Keratinocyte (primary cell): ENCODE data around the gene PYGB. TPM values are rescaled to one million over a fixed set of nuclear protein-coding genes. Genes with fewer than 3 reads are reported as not detected.

ENCODE experiments used
- DNase-seq: peaks from one replicate; pipeline ENCODE4 v3.0.0-alpha.2; 2011; ENCODE audit warnings: low read depth, missing footprints, low spot score
- FAIRE-seq: peaks from 2 replicates; lab custom pipeline; 2011; peaks lifted over from hg19 to GRCh38; lab: Jason Lieb, UNC
- H2AFZ ChIP-seq: 2 replicates; pipeline ENCODE4 v1.6.0; 2012; ENCODE audit warnings: low read length, control low read depth, inconsistent platforms; ENCODE audit not compliant: control insufficient read depth
- H3K27ac ChIP-seq: 2 replicates; pipeline ENCODE4 v1.5.1; 2011; ENCODE audit warnings: low read length; ENCODE audit not compliant: control insufficient read depth, insufficient read depth
- H3K27me3 ChIP-seq: 3 replicates; pipeline ENCODE4 v1.6.0; 2011; ENCODE audit warnings: low read length; ENCODE audit not compliant: control insufficient read depth, insufficient read depth; ENCODE audit errors: extremely low read depth
- H3K36me3 ChIP-seq, 2 experiments: 2 replicates in 1 of 2; 3 replicates in 1 of 2; pipeline ENCODE4 v1.5.1; 2011; ENCODE audit warnings: low read length in 2 of 2, mild to moderate bottlenecking in 1 of 2; ENCODE audit not compliant: control insufficient read depth in 2 of 2, insufficient read depth in 2 of 2; ENCODE audit errors: extremely low read depth in 1 of 2
- H3K4me1 ChIP-seq: 3 replicates; pipeline ENCODE4 v1.5.1; 2011; ENCODE audit warnings: low read length; ENCODE audit not compliant: control insufficient read depth, insufficient read depth; ENCODE audit errors: extremely low read depth
- H3K4me2 ChIP-seq: 3 replicates; pipeline ENCODE4 v1.6.0; 2011; ENCODE audit warnings: low read depth, low read length; ENCODE audit not compliant: control insufficient read depth, insufficient read depth; ENCODE audit errors: extremely low read depth
- H3K4me3 ChIP-seq, 3 experiments: fragments of 200-600 bp in 1 of 3; sonication (generic) in 1 of 3; 2 replicates in 2 of 3; 3 replicates in 1 of 3; pipeline ENCODE4 v1.5.1; 2011 to 2016; ENCODE audit warnings: low read length in 3 of 3, mild to moderate bottlenecking in 3 of 3, control low read depth in 2 of 3, inconsistent platforms in 1 of 3, low read depth in 1 of 3, mixed read lengths in 1 of 3, mixed run types in 1 of 3, moderate library complexity in 1 of 3; ENCODE audit not compliant: control insufficient read depth in 2 of 3, insufficient read depth in 2 of 3; ENCODE audit errors: extremely low read depth in 1 of 3
- H3K79me2 ChIP-seq: 2 replicates; pipeline ENCODE4 v1.6.0; 2012; ENCODE audit warnings: low read length; ENCODE audit not compliant: control insufficient read depth, insufficient read depth
- H3K9ac ChIP-seq: 3 replicates; pipeline ENCODE4 v1.6.0; 2011; ENCODE audit warnings: low read length; ENCODE audit not compliant: control insufficient read depth, insufficient read depth; ENCODE audit errors: extremely low read depth
- H3K9me1 ChIP-seq: 3 replicates; pipeline ENCODE4 v1.6.0; 2011; ENCODE audit warnings: low read length; ENCODE audit not compliant: control insufficient read depth, insufficient read depth; ENCODE audit errors: extremely low read depth
- H3K9me3 ChIP-seq: 2 replicates; pipeline ENCODE4 v1.5.1; 2012; ENCODE audit warnings: low read depth, low read length; ENCODE audit not compliant: control insufficient read depth
- H4K20me1 ChIP-seq: 3 replicates; pipeline ENCODE4 v1.6.0; 2011; ENCODE audit warnings: low read length; ENCODE audit not compliant: control insufficient read depth, insufficient read depth; ENCODE audit errors: extremely low read depth
- CTCF ChIP-seq, 3 experiments: IDR thresholded peaks in 1 of 3; conservative IDR thresholded peaks in 1 of 3; optimal IDR thresholded peaks in 1 of 3; 2 replicates in 2 of 3; 3 replicates in 1 of 3; pipeline versions ENCODE3 to v1.5.1; 2011; ENCODE audit warnings: low read length in 3 of 3, mild to moderate bottlenecking in 3 of 3, moderate library complexity in 2 of 3, control low read depth in 1 of 3, inconsistent platforms in 1 of 3; ENCODE audit not compliant: insufficient read depth in 2 of 3; ENCODE audit errors: extremely low read depth in 1 of 3
- EZH2 ChIP-seq: IDR thresholded peaks from one replicate; pipeline ENCODE4 v1.6.1; 2012; ENCODE audit warnings: inconsistent platforms, mild to moderate bottlenecking, low read length, moderate library complexity
- dilution Hi-C: fragments of 300-500 bp; cut with MboI; formaldehyde crosslinking; loops from one replicate; pipeline ENCODE4 v1.7.0; 2020; ENCODE audit warnings: low sequenced_read_pairs; ENCODE audit not compliant: extremely low pct_ligation_motif_present
- polyA plus RNA-seq, 5 experiments: library from polyadenylated mRNA; depleted of rRNA in 3 of 5; stranded (reverse) in 3 of 5; stranded (forward) in 1 of 5; unstranded in 1 of 5; fragments of >200 nt; gene quantifications; 1 replicate in 1 of 5; 2 replicates in 3 of 5; 3 replicates in 1 of 5; pipeline versions ENCODE4 v1.2.1 to v1.2.3, GENCODE V29; 2011 to 2012; ENCODE audit warnings: missing spikeins in 2 of 5, low read depth in 1 of 5, low replicate concordance in 1 of 5

The PYGB gene
- polyA plus RNA-seq, 1 donor (not counting 4 experiments of a cell fraction or from before 2014, with no cell fraction given), result 78.3 TPM

GRCh38 chr20:25244976-25245375, 2.9 kb upstream of the PYGB start:
- Histone ChIP-seq H3K9me3 (peaks cover 2% of the 10 kb centered on the region), H3K4me2 (no peak overlapping the region), H3K79me2 (peaks cover 20% of the 10 kb centered on the region), H3K27ac (no peak overlapping the region), H3K4me1 (peaks cover 23% of the 10 kb centered on the region), H4K20me1 (peaks cover 13% of the 10 kb centered on the region), H2AFZ (no peak overlapping the region), H3K9me1 (no peaks in the 10 kb centered on the region), H3K27me3 (no peaks in the 10 kb centered on the region), H3K9ac (no peak overlapping the region), H3K36me3 (peaks cover under 1 to 4% of the 10 kb centered on the region in 2 experiments), H3K4me3 (no peak overlapping the region)
- TF ChIP-seq CTCF (optimal IDR thresholded peaks at IDR 0.05 in 1 of 3, IDR thresholded peaks at IDR 0.05 in 1 of 3, conservative IDR thresholded peaks at IDR 0.05 in 1 of 3; ENCODE audit: extremely low read depth in 1 of 3, insufficient read depth in 2 of 3, low read length in 3 of 3) (no peak), EZH2 (no peak)
- dilution Hi-C loops, result no loop called here
- FAIRE-seq (no peak), DNase-seq (no peak)

- Histone ChIP-seq H3K4me1 (peaks cover 28% of the 10 kb centered on the region), H3K9ac (no peak overlapping the region), H3K36me3 (peaks cover 5 to 6% of the 10 kb centered on the region in 2 experiments), H3K4me2 (no peak overlapping the region), H4K20me1 (peaks cover 18% of the 10 kb centered on the region), H3K9me1 (peaks cover 3% of the 10 kb centered on the region), H3K27me3 (no peaks in the 10 kb centered on the region), H3K9me3 (peaks cover 2% of the 10 kb centered on the region), H3K79me2 (peaks cover 25% of the 10 kb centered on the region), H2AFZ (no peak overlapping the region), H3K4me3 (no peak overlapping the region), H3K27ac (peak overlapping the region; percentile 26)
- dilution Hi-C loops, result no loop called here
- DNase-seq, result no peak
- TF ChIP-seq EZH2, result no peak
- no peak for TF ChIP-seq CTCF (optimal IDR thresholded peaks at IDR 0.05 in 1 of 3, IDR thresholded peaks at IDR 0.05 in 1 of 3, conservative IDR thresholded peaks at IDR 0.05 in 1 of 3; ENCODE audit: extremely low read depth in 1 of 3, insufficient read depth in 2 of 3, low read length in 3 of 3)
- FAIRE-seq, result no peak
Observed at GRCh38 chr20:25245461-25245860, 2.4 kb upstream of the PYGB start.
